Measurements from ENCODE around the gene PLD2.

The PLD2 gene

GRCh38 chr17:4845118-4845517 is 38.2 kb downstream of the PLD2 start:
- POLR2A ChIA-PET: no interaction called here
- TF ChIP-seq CTCF (IDR thresholded peaks at IDR 0.05; ENCODE audit: insufficient read depth, low read length, missing control alignments): no peak
- no peak overlapping the region for H3K4me3 ChIP-seq (ENCODE audit: low read depth, low read length)
- CTCF ChIA-PET: interaction anchor here (0.8 to 1.3 kb wide), 2 partner anchors 10 to 57 kb away, joined by 3 read pairs; partner anchors contain the start of gene GLTPD2
- DNase-seq (ENCODE audit: low read depth, low spot score): no peak

- no peak for TF ChIP-seq CTCF (IDR thresholded peaks at IDR 0.05; ENCODE audit: insufficient read depth, low read length, missing control alignments)
- H3K4me3 ChIP-seq (ENCODE audit: low read depth, low read length): no peak overlapping the region
- POLR2A ChIA-PET: no interaction called here
- no peak for DNase-seq (ENCODE audit: low read depth, low spot score)
- CTCF ChIA-PET: interaction anchor here (1.3 to 1.5 kb wide), 2 partner anchors 12 to 56 kb away, joined by 3 read pairs; no protein-coding TSS in a partner anchor
Measured at GRCh38 chr17:4846635-4847390, 39.9 kb downstream of the PLD2 start.

- POLR2A ChIA-PET: no interaction called here
Measured at GRCh38 chr17:4849011-4849536, 42.1 kb downstream of the PLD2 start.

GRCh38 chr17:4850246-4850645 is 43.3 kb downstream of the PLD2 start:
- TF ChIP-seq CTCF (IDR thresholded peaks at IDR 0.05; ENCODE audit: insufficient read depth, low read length, missing control alignments): no peak
- no peak for DNase-seq (ENCODE audit: low read depth, low spot score)
- CTCF ChIA-PET: interaction anchor here (0.7 to 2.0 kb wide), 6 partner anchors 8 to 62 kb away, joined by 3 to 6 read pairs (median 3); partner anchors contain the start of gene GLTPD2
- POLR2A ChIA-PET: interaction anchor here (0.6 kb wide), 1 partner anchor 9 kb away, joined by 3 read pairs; no protein-coding TSS in a partner anchor
- H3K4me3 ChIP-seq (ENCODE audit: low read depth, low read length): no peak overlapping the region

More at GRCh38 chr17:4849011-4849536, 42.1 kb downstream of the PLD2 start:
- CTCF ChIA-PET: interaction anchor here (1.8 to 2.0 kb wide), 2 partner anchors 9 kb away, joined by 4 to 6 read pairs; no protein-coding TSS in a partner anchor
- no peak for DNase-seq (ENCODE audit: low read depth, low spot score)
- no peak for TF ChIP-seq CTCF (IDR thresholded peaks at IDR 0.05; ENCODE audit: insufficient read depth, low read length, missing control alignments)
- no peak overlapping the region for H3K4me3 ChIP-seq (ENCODE audit: low read depth, low read length)

GRCh38 chr17:4851084-4851483 is 44.1 kb downstream of the PLD2 start:
- ChIA-PET POLR2A (no interaction called here), CTCF (interaction anchor here (1.1 to 1.2 kb wide), 2 partner anchors 9 to 62 kb away, joined by 3 read pairs; no protein-coding TSS in a partner anchor)
- H3K4me3 ChIP-seq (ENCODE audit: low read depth, low read length): no peak overlapping the region
- no peak for TF ChIP-seq CTCF (IDR thresholded peaks at IDR 0.05; ENCODE audit: insufficient read depth, low read length, missing control alignments)
- DNase-seq (ENCODE audit: low read depth, low spot score): no peak

GRCh38 chr17:4852567-4853207 is 45.7 kb downstream of the PLD2 start:
- CTCF ChIA-PET: interaction anchor here (1.2 kb wide), 1 partner anchor 12 kb away, joined by 3 read pairs; no protein-coding TSS in a partner anchor
- no peak for DNase-seq (ENCODE audit: low read depth, low spot score)
- POLR2A ChIA-PET: no interaction called here
- H3K4me3 ChIP-seq (ENCODE audit: low read depth, low read length): no peak overlapping the region
- TF ChIP-seq CTCF (IDR thresholded peaks at IDR 0.05; ENCODE audit: insufficient read depth, low read length, missing control alignments): no peak

Measured in AG04449 (cell line).